Measurements from ENCODE around the gene SMIM44.
"Not testable (repeated sequence)": the region's sequence is repeated elsewhere in the genome, so short reads cannot be mapped to it uniquely, and the experiment has no call there.

SMIM44 gene

DNA sequence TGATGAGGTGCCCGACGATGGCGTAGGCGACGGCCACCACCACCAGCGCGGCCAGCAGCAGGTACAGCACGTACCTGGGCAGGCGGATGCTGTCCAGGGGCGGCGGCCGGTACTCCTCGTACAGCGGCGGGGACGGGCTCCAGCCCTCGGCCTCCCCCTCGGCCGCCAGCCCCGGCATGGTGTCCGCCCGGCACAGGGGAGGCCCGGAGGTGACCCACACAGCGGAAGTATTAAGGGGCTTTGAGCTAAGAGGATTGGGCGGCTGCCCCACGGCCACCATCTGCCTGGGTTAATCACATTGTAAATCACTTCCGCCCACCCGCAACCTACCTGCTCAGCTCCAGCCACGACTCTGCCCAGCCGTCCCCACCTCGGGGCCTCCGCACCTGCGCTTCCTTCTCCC, at the start of gene SMIM44:
TSS of gene SMIM44 (minus strand) at position 216 of the 403 bp plus-strand sequence. CDS start at position 178, 38 bp downstream.
- no peak for DNase-seq (ENCODE audit: low spot score)

DNA sequence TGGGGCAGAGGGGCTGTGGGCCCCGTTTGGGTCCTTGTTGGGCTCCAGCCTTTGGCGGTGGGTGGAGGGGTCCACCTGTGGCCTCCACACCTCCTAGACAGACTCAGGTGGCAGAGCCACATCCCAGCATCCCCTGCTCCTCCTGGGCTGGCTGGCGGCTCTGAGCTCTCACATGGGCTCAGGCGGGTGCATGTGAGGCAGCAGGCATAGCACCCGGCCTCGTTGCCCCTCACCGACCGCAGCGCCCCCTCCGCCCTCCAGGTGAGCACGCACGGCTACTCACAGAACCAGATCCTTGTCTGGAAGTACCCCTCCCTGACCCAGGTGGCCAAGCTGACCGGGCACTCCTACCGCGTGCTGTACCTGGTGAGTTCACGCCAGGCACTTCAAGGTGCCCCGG, 49.8 kb upstream of the SMIM44 start:
- no peak for DNase-seq (ENCODE audit: low spot score)

DNA sequence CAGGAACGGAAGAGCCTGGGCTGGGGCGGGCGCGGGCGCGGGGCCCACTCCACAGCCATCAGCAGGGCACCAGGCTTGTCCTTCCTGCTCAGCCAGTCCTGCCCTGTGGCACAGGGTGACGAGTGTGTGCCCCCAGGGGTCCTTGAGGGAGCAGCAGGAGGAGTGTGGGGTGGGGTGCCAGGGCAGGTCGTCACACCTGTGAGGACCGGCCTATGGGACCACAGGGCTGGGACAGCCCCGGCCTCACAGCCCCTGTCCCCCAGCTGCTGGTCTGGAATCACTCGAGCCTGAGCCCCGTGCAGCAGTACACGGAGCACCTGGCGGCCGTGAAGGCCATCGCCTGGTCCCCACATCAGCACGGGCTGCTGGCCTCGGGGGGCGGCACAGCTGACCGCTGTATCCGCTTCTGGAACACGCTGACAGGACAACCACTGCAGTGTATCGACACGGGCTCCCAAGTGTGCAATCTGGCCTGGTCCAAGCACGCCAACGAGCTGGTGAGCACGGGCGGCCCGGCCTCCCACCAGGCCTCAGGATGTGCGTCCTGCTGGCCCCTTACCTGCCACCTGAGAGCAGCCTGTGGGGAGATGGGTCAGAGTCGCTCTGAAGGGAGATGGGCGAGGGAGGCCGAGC, 49.0 kb upstream of the SMIM44 start:
- DNase-seq (ENCODE audit: low spot score): no peak

DNA sequence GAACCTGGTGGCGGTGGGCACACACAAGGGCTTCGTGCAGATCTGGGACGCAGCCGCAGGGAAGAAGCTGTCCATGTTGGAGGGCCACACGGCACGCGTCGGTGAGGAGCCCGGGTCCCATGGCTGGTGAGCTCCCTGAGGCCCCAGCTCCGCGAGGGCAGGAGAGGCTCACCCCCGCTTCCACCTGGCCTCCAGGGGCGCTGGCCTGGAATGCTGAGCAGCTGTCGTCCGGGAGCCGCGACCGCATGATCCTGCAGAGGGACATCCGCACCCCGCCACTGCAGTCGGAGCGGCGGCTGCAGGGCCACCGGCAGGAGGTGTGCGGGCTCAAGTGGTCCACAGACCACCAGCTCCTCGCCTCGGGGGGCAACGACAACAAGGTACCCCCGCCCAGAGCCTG, 48.5 kb upstream of the SMIM44 start:
- no peak for DNase-seq (ENCODE audit: low spot score)

DNA sequence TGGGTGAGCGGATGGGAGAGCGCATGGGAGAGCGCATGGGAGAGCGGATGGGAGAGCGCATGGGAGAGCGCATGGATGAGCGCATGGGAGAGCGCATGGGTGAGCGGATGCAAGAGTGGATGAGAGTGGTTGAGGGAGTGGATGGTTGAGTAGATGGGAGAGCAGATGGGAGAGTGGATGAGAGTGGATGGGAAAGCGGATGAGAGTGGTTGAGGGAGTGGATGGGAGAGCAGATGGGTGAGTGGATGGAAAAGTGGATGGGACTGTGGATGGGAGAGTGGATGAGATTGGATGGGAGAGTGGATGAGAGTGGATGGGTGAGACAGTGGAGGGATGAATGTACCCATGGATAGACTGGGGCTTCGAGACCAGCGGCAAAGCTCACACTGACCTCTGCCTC, 47.1 kb upstream of the SMIM44 start:
- no peak for DNase-seq (ENCODE audit: low spot score)

DNA sequence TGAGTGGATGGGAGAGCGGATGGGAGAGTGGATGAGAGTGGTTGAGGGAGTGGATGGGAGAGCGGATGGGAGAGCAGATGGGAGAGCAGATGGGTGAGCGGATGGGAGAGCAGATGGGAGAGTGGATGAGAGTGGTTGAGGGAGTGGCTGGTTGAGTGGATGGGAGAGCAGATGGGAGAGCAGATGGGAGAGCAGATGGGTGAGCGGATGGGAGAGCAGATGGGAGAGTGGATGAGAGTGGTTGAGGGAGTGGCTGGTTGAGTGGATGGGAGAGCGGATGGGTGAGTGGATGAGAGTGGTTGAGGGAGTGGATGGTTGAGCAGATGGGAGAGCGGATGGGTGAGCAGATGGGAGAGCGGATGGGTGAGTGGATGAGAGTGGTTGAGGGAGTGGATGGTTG, 46.1 kb upstream of the SMIM44 start:
- not testable (repeated sequence) for DNase-seq (ENCODE audit: low spot score)

DNA sequence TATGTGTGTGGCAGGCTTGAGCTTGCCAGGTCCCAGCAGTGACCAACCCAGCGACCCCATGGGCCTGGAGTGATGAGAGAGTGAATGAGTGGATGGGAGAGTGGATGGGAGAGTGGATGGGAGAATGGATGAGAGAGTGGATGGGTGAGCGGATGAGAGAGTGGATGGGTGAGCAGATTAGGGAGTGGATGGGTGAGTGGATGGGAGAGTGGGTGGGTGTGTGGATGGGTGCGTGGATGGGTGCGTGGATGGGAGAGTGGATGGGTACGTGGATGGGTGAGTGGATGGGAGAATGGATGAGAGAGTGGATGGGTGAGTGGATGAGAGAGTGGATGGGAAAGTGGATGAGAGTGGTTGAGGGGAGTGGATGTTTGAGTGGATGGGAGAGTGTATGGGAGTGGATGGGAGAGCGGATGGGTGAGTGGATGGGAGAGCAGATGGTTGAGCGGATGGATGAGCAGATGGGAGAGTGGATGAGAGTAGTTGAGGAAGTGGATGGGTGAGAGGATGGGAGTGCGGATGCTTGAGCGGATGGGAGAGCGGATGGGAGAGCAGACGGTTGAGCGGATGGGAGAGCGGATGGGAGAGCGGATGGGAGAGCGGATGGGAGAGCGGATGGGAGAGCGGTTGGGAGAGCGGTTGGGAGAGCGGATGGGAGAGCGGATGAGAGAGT, 45.4 kb upstream of the SMIM44 start:
- no peak for DNase-seq (ENCODE audit: low spot score)

DNA sequence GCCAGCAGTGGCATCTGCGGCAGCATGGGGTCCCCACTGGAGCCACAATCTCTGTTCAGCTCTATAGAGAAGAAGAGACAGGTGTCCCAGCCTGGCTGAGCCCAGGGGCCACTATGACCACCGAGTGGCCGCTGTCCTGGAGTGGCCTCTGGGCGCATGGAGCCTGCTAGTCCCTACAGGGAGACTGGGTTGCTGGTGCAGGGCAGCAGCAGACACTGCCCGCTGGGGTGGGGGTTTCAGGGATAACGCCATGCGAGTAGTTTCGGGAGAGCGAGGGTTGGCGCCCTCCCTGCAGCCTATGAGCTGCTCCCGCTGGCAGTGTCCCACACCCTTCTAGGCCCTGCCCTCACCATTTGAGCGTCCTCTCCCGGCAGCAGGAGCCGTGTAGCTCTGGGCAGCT, 44.8 kb upstream of the SMIM44 start:
- no peak for DNase-seq (ENCODE audit: low spot score)

DNA sequence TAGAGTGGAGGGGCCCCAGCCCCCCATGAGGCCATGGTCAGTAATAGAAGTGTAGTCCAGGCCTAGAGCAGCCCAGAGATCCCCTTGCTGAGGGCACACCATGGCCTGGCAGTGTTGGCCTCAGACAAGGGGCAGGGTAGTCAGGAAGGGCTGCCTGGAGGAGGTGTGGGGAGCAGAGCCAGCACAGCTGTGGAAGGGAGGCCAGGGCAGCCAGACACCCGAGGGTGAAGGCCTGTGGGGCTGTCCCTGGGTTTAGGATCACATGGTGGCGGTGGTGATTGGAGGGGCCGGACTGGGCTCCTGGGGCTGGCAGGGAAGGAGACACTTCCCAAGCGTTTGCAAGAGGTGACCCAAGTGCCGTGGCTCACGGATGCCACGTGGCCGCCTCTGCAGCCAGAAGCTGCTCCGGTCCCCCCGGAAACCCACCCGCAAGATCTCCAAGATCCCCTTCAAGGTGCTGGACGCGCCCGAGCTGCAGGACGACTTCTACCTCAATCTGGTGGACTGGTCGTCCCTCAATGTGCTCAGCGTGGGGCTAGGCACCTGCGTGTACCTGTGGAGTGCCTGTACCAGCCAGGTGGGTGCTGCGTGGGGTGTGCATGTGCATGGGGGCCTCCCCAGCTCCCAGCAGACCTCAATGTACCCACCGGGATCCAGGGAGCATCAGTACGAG, 44.1 kb upstream of the SMIM44 start:
- DNase-seq (ENCODE audit: low spot score): no peak

DNA sequence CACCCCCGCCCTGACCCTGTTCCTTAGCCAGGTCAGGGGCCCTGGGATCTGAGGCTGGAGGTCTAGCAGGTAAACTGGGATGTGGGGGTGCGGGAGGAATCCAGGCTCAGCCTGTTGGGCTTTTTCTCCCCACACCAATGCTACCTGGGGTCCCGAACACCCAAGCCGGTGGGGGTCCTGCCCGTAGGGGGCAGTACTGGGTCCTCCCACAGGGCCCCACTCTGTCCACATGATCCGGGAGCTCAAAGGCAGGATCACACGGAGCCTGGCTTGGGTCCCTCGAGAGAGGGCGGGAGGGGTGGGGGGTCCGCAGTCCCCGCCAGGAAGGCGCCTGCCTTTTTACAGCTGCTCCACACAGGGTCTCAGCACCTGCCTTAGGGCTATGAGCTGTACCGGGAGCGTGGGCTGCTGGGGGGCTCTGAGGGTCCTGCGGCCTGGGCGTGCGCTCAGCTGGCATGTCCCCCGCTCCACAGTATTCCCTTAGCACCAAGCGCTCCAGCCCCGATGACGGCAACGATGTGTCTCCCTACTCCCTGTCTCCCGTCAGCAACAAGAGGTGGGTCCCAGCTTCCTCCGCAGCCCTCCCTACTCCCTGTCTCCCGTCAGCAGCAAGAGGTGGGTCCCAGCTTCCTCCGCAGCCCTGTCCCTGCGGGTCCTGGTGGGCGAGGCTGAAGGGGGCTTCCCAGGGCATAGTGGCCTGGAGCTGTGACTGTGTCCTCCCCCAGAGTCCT, 43.4 kb upstream of the SMIM44 start:
- DNase-seq (ENCODE audit: low spot score): no peak

DNA sequence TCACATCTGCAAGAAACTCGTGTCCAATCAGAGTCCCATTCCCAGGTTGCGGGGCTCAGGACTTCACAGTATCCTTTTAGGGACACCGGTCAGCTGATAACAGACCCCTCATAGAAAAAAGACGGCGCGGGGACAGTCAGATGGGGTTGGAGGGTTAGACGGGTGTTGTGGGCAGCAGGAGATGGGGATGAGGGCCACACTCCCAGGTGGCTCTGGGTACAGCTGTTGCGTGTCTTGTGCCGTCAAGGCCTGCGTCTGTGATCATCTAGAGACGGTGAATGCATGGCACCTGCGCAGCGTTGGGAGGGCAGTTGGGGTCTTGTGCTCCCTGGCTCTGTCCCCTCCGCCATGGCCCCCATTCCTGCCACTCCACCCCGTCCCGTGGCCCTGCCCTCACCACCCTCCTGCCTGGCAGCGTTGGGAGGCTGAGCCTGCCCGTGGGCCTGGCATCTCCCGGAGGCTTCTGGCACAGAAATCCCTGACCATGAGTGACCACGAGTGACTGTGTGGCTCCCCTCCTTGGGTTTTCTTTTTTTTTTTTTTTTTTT, 41.7 kb upstream of the SMIM44 start:
- DNase-seq (ENCODE audit: low spot score): no peak

DNA sequence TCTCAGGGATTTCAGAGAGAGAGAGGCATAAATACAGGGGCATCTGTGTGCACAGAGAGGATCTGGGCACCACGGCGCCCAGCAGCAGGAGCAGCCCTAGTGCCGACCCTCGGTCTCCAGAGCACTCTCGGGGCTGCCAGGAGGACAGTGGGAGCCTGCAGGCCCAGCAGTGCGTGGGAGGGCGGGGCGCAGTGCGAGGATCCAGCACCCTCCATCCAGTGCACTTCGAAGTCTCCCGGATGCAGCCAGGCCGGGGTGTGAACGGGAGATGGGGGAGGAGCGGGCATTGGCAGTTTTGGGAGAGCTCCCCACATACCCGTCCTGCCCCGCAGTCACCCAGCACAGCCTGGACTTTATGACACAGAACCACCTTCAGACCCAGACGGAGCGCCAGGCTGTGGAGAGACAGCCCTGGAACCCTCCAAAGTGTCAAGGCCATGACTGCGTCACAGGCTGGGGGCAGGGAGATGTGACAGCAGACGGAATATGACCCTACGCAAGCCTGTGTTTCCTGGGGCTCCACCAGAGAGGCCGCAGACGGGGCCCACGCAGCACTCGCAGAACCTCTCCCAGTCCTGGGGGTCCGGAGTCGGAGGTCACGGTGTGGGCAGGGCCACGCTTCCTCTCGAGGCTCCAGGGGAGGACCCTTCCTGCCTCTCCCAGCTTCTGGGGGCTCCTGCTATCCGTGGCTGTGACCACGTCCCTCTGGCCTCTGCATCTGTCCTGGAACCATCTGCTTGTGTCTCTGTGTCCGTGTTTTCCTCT, 41.0 kb upstream of the SMIM44 start:
- DNase-seq (ENCODE audit: low spot score): no peak

DNA sequence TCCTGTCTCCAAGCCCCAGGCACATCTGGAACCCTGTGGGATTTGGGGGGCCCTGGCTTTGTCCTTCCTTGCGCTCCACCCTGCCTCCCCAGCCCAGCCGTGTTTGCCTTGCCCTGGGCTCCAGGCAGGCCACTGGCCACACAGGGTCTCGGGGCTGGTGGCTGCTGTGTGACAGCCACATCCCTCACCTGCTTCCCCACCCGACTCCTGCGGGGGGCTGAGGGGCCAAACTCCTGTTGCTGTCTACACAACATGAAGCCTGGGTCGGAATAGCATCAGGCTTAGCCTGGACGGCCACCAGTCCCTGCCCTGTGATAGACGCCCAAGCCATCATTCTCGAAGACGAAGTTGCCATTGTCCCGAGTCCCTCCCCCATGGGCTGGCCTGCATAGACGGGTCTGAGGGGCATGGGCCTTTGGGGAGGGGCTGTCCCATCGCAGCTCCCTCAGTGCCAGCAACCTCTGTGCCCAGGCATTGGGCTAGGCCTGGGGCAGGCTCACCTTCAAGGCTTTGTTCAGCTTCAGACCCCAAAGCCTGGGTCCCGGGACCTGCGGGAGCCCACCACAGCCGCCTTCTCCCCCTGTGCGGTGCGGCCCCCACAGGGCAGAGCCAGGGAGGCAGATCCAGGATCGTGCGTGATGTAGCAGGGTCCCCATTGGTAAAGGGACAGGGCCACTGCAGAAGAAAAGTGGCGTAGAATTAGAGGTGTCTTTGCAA, 40.3 kb upstream of the SMIM44 start:
- no peak for DNase-seq (ENCODE audit: low spot score)

DNA sequence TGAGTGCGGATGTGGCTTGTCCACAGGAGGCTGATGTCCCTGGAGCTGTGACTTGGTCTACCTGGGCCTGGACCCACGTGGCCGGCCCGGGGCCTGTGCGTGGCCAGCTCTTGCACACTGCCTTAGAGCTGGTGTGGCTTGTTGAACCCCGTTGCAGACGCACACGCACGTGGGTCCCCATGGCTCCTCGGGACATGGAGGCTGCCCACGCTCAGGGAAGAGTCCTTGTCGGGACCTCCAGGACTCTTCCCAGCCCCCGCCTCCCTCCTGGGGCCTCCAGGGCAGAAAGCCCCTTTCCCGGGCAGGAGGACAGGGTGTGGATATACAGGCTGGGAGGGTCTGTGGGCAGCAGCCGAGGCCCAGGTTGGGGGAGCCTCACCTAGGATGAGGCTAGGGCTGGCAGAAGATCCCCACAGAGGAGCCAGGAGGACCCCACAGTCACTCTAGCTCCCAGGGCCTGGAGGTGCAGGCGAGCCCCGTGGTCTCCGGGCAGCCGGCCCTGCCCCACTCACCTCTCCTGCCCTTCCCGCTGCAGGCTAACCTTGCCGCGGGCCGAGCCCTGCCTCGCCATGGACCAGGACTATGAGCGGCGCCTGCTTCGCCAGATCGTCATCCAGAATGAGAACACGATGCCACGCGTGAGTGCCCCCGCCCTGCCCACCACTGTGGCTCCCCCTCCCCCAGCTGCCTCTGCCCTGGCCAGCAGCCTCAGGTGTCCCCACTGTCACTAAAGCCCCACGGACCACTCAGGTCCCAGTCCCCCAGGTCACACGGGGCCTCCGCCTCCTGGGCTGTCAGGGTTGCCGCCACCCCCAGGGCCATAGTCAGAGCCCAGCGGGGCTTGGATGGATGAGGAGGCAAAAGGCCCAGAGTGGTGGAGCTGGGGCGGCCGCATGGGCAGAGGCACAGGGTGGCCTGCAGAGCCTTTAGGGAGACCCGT, 39.5 kb upstream of the SMIM44 start:
- no peak for DNase-seq (ENCODE audit: low spot score)

DNA sequence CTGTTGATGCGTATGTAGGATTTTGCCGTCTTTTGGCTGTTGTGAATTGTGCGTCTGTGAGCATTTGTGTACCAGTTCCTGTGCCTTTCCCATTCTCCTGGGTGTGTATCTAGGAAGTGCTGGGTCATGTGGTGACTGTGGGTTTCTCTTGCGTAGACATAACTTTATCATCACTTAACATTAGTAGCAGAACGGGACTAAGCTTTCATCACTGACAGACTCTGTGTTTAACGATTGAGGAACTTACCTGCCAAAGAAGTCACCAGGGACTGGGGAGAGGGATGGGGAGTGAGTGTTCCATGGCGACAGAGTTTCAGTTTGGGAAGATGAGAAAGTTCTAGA, 37.8 kb upstream of the SMIM44 start:
- no peak for DNase-seq (ENCODE audit: low spot score)

DNA sequence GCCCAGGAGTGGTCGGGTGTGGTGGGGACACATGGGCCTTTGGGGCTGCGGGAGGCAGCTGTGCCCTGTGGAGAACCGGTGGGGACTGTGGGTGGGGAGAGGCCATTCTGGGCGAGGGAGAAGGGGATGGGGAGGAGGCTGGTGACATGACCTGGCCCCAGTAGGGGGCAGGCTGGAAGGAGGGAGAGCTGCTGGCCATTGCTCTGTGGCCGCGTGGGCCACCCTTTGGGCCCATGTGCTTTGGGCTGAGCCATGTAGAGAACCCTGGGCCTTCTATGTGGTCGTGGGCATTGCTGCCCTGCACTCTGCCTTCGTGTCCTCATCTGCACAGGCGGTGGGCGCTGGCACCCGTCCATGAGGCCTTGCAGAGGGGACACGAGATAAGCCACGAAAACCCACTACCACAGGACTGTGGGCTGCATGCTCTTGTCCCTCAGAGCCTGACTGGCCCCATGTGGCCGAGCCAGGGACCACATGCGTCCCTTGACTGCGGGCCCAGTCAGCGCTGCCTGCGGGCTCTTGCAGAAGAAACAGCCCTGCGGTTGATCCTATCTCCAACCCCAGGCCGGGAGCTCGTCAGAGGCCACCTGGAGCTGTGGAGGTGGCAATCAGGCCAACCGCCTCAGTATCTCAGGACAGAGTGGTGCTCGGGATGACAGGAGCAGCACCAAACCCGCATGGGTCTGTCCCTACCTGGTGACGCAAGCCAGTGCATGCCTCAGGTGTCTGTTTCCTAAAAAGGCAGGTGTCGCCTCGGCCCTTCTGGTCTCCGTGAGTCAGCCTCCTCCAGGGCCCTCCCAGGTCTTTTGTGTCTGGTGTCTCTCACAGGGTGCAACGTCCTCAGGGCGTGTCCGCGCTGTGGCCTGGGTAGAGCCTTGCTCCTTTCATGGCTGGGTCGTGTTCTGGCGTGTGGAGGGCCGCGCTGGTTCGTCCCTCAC, 37.2 kb upstream of the SMIM44 start:
- DNase-seq (ENCODE audit: low spot score): no peak

DNA sequence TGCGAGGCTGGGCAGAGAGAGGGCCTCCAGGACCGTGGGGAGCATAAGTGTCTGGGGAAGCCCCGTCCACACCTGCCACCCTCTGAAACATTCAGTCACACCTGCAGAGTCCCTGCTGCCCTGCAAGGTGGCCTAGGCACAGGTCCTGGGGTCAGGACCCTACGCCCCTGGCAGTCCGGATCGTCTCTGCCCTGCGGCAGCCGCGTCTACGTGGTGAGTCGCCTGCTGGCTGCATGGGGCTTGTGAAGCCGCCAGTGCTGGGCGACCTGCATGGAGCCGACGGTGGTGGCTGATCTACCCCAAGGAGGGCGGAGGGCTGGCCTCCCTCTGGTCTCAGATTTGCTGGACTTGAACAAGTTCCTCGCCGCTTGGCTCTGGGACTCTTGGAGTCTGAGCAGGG, 35.9 kb upstream of the SMIM44 start:
- no peak for DNase-seq (ENCODE audit: low spot score)

DNA sequence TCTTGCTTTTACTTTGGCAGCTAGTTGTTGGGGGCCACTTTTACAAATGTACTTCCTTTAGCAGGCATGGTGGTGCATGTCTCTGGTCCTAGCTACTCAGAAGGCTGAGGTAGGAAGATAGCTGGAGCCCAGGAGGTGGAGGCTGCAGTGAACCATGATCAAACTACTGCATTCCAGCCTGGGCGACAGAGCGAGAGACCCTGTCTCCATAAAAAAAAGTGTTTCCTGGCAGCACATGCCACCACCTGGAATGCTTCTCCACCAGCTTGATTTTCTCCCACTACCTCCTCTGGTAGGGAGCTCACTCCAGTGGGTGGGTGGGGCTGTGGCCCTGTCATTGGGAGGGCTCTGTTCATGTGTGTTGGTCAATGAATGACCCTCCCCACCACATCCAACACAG, 35.4 kb upstream of the SMIM44 start:
- DNase-seq (ENCODE audit: low spot score): no peak

DNA sequence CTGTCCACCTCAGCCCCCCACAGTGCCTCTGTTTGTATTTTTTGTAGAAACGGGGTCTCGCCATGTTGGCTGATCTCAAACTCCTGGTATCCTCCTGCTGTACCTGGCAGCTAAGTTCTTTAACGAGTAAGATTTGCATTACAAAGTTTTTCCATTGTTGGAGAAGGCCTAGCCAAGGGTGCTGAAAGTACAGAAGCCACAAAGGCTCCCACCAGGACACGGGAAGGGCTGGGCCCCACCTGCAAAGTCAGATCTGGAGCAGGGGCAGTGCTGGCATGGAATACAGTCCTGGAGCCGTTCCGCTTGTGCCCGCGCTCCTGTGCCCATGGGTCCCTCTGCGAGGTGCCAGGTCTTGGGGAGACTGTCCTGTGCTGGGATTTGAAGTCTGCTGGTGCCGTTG, 35.0 kb upstream of the SMIM44 start:
- DNase-seq (ENCODE audit: low spot score): no peak
